Heart left ventricle (tissue), 13 donors: ENCODE measurements around the gene ATXN2L.

Source experiments
- CTCF ChIP-seq, 12 donors: fragments of 200-600 bp; sonication (generic) in 4 of 12; IDR thresholded peaks; one replicate each; pipeline versions ENCODE4 v1.5.0 to v1.8.0; 2018 to 2022; ENCODE audit warnings: antibody characterized with exemption in 12 of 12, mild to moderate bottlenecking in 5 of 12
- POLR2A ChIP-seq, 2 donors: fragments of 450-650 bp; IDR thresholded peaks; one replicate each; pipeline ENCODE4 v1.6.1; 2017; ENCODE audit warnings: antibody characterized with exemption in 2 of 2, mild to moderate bottlenecking in 2 of 2, moderate library complexity in 2 of 2
- donor health status: ischemic (EF 13 %, LVEDD 7.1; RV severe dilation, severe dysfunction).
- donor health status: DM: no; HTN: yes; CAD: no.
- donor health status: DM: no; HTN: no; CAD: no.
- donor health status: ischemic (EF 25% LVEDD 6.9; RV normal size, moderate dysfunction).
- donor health status: ischemic (EF 25% LVEDD 5.7; RV mildly dilated, moderate dysfunction).
- donor health status: ischemic (EF 35%, LVEDD 5.7; RV mildly dilated, moderate dysfunction).
- donor health status: nonischemic (EF 11% LVEDD 7.7; RV severe dilation, severe dysfunction).
- donor health status: DM: yes; HTN: yes; CAD: no.
- donor health status: PGD.
- donor health status: ischemic (EF 29% LVEDD 5.4; RV normal size, mild dysfunction).
- donor health status: nonischemic (EF 23%, LVEDD 6.1; RV moderate dilation, normal function).

GRCh38 chr16:28880955-28881354 is 58.2 kb downstream of the ATXN2L start:
- TF ChIP-seq CTCF (IDR thresholded peaks at IDR 0.05) (no peak), POLR2A (IDR thresholded peaks at IDR 0.05) (no peak)
